GM19023 (cell line): ENCODE measurements around the gene CRYBG1.

Experiments used
- ATAC-seq: cut with Tn5 transposase; IDR thresholded peaks from one replicate; pipeline ENCODE4 v1.9.1; 2021; ENCODE audit warnings: mild to moderate bottlenecking, moderate library complexity; ENCODE audit not compliant: unreplicated experiment

Gene CRYBG1

GRCh38 chr6:106360410-106360988 lies at the start of gene CRYBG1:
TSS of gene CRYBG1 (plus strand) at chr6:106360717. CDS start at chr6:106360909, 192 bp downstream.
- ATAC-seq: peak; percentile 80

GRCh38 chr6:106315765-106316374 lies 44.6 kb upstream of the CRYBG1 start:
- no peak for ATAC-seq

GRCh38 chr6:106316375-106316766 lies 44.1 kb upstream of the CRYBG1 start:
- ATAC-seq: no peak

- ATAC-seq: no peak
Measured at GRCh38 chr6:106318061-106318460, 42.5 kb upstream of the CRYBG1 start.

GRCh38 chr6:106318851-106319250 lies 41.7 kb upstream of the CRYBG1 start:
- no peak for ATAC-seq

GRCh38 chr6:106321940-106322339 lies 38.6 kb upstream of the CRYBG1 start:
- no peak for ATAC-seq

GRCh38 chr6:106324726-106325335 lies 35.7 kb upstream of the CRYBG1 start:
- no peak for ATAC-seq

GRCh38 chr6:106325336-106326178 lies 35.0 kb upstream of the CRYBG1 start, which contains the start of gene ATG5:
TSS of gene ATG5 (minus strand) at chr6:106325760. CDS start at chr6:106316208, 9,552 bp downstream.
- ATAC-seq: peak; percentile 96

GRCh38 chr6:106334646-106335448 lies 25.7 kb upstream of the CRYBG1 start:
- ATAC-seq: no peak

GRCh38 chr6:106339334-106340029 lies 21.0 kb upstream of the CRYBG1 start:
- ATAC-seq: no peak

GRCh38 chr6:106347219-106347618 lies 13.3 kb upstream of the CRYBG1 start:
- no peak for ATAC-seq

GRCh38 chr6:106356378-106356777 lies 4.1 kb upstream of the CRYBG1 start:
- no peak for ATAC-seq

- ATAC-seq: no peak
Measured at GRCh38 chr6:106359959-106360409, 533 bp upstream of the CRYBG1 start.

- ATAC-seq: peak; percentile 49
Measured at GRCh38 chr6:106360989-106361430, 493 bp downstream of the CRYBG1 start.

- ATAC-seq: no peak
Measured at GRCh38 chr6:106363401-106364138, 3.1 kb downstream of the CRYBG1 start.

GRCh38 chr6:106369739-106370138 lies 9.2 kb downstream of the CRYBG1 start:
- no peak for ATAC-seq

- ATAC-seq: no peak
Measured at GRCh38 chr6:106370639-106371038, 10.1 kb downstream of the CRYBG1 start.

- no peak for ATAC-seq
Measured at GRCh38 chr6:106372838-106373501, 12.5 kb downstream of the CRYBG1 start.
